SK-N-MC (cell line): ENCODE data around the gene IFNK.

Experiments used
- EZH2 ChIP-seq: fragments of 200-600 bp; sonication (generic); IDR thresholded peaks from one replicate; pipeline ENCODE4 v1.6.1; 2017; ENCODE audit warnings: antibody characterized with exemption
- POLR2AphosphoS5 ChIP-seq: IDR thresholded peaks from 2 replicates; pipeline ENCODE4 v1.6.1; 2012; ENCODE audit warnings: mild to moderate bottlenecking, low read depth, low read length, borderline replicate concordance

DNA sequence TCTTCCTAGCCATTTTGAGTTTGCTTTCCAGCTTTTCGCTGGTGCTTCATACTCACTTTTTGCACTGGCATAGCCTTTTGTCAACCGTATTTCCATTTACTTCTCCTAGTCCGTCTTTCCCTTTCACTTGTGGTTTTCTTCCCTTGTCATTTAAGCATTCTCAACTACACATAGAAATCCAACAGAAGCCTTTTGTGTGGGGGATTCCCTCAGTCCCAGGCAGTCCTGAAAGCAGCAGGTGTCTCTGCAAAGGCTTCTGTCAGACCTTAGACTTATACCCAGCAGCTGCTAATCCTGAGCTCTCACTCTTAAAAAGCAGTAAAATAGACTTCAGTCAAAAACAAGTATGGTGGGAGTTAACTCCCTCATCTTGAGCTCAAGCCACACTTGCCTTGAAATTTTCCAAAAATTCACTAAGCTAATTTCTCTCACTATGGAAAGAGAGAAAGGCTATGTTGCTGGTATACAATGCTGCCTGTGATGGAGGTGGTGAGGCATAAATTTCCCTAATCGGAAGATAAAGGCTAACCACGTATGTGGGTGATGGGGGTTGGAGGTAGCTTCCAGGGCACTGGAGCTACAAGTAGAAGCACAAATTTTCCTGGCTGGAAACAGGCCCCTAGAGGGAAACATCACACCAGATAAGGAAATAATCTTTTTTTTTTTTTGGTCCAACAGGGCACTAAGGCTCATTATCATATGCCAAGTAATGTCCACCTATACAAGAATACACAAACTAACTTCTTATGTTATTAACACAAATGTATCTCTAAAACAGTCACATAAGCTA is 34.8 kb upstream of the IFNK start:
- TF ChIP-seq POLR2AphosphoS5 (no peak), EZH2 (no peak)
